Endothelial cell of umbilical vein (primary cell): ENCODE results near the gene ISLR.

Experiments
- EZH2 ChIP-seq: IDR thresholded peaks from 2 replicates; pipeline ENCODE4 v1.6.1; 2012; ENCODE audit warnings: borderline replicate concordance, low read depth, mild to moderate bottlenecking, moderate library complexity, low read length, inconsistent platforms; ENCODE audit not compliant: severe bottlenecking
- POLR2AphosphoS5 ChIP-seq: IDR thresholded peaks from 2 replicates; pipeline ENCODE4 v1.6.1; 2012; ENCODE audit warnings: low read depth, mild to moderate bottlenecking, control low read depth, low read length, moderate library complexity; ENCODE audit not compliant: insufficient read depth
- TF ChIP-seq, protein P1 (sequence below), 2 donors: IDR thresholded peaks; 1 replicate in 1 of 2; 2 replicates in 1 of 2; pipeline ENCODE4 v1.5.1; 2011; ENCODE audit warnings: low read length in 2 of 2, mild to moderate bottlenecking in 2 of 2, moderate library complexity in 2 of 2, control low read depth in 1 of 2, inconsistent platforms in 1 of 2, low read depth in 1 of 2; ENCODE audit not compliant: insufficient read depth in 1 of 2; ENCODE audit errors: extremely low read depth in 1 of 2

DNA sequence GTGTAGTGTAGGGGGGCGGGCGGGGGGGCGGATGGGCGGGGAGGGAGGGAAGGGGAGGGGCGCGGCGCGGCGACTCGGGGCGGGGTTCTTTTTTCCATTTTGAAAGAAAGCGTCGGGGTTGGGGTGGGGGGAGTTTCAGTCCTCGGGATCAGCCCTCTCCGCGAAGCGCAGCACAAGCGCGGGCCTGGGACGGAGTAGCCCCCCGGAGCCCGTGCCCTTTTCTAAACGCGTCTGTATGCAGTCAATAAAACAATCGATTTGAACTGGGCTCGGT, 37.0 kb upstream of the ISLR start:
- no peak for TF ChIP-seq EZH2
- TF ChIP-seq, protein P1, sequence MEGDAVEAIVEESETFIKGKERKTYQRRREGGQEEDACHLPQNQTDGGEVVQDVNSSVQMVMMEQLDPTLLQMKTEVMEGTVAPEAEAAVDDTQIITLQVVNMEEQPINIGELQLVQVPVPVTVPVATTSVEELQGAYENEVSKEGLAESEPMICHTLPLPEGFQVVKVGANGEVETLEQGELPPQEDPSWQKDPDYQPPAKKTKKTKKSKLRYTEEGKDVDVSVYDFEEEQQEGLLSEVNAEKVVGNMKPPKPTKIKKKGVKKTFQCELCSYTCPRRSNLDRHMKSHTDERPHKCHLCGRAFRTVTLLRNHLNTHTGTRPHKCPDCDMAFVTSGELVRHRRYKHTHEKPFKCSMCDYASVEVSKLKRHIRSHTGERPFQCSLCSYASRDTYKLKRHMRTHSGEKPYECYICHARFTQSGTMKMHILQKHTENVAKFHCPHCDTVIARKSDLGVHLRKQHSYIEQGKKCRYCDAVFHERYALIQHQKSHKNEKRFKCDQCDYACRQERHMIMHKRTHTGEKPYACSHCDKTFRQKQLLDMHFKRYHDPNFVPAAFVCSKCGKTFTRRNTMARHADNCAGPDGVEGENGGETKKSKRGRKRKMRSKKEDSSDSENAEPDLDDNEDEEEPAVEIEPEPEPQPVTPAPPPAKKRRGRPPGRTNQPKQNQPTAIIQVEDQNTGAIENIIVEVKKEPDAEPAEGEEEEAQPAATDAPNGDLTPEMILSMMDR (IDR thresholded peaks at IDR 0.05; ENCODE audit: extremely low read depth in 1 of 2, insufficient read depth in 1 of 2, low read depth in 1 of 2, low read length in 2 of 2): no peak
- TF ChIP-seq POLR2AphosphoS5: no peak
